ENCODE results near the gene TIPRL.
A peak's percentile ranks its signal among the peaks of the same experiment; 100 is the strongest.
"Not testable (repeated sequence)": the region's sequence is repeated elsewhere in the genome, so short reads cannot be mapped to it uniquely, and the experiment has no call there.

The TIPRL gene

GRCh38 chr1:168159251-168159650 is 19.5 kb upstream of the TIPRL start:
- DNase-seq (ENCODE audit: low spot score): no peak

- no peak for DNase-seq (ENCODE audit: low spot score)
Measured at GRCh38 chr1:168159979-168160378, 18.8 kb upstream of the TIPRL start.

GRCh38 chr1:168161459-168161858 is 17.3 kb upstream of the TIPRL start:
- DNase-seq (ENCODE audit: low spot score): no peak

GRCh38 chr1:168163670-168164069 is 15.1 kb upstream of the TIPRL start:
- DNase-seq (ENCODE audit: low spot score): peak; percentile 49

- DNase-seq (ENCODE audit: low spot score): no peak
Measured at GRCh38 chr1:168164771-168165170, 14.0 kb upstream of the TIPRL start.

- DNase-seq (ENCODE audit: low spot score): no peak
Measured at GRCh38 chr1:168167806-168168205, 11.0 kb upstream of the TIPRL start.

- peak; percentile 39 for DNase-seq (ENCODE audit: low spot score)
Measured at GRCh38 chr1:168170564-168171508, 7.9 kb upstream of the TIPRL start.

- no peak for DNase-seq (ENCODE audit: low spot score)
Measured at GRCh38 chr1:168172250-168172915, 6.4 kb upstream of the TIPRL start.

- DNase-seq (ENCODE audit: low spot score): no peak
Measured at GRCh38 chr1:168178227-168178637, 530 bp upstream of the TIPRL start.

GRCh38 chr1:168179438-168180147 is 831 bp downstream of the TIPRL start:
- peak; percentile 71 for DNase-seq (ENCODE audit: low spot score)

- peak; percentile 62 for DNase-seq (ENCODE audit: low spot score)
Measured at GRCh38 chr1:168180148-168180524, 1.4 kb downstream of the TIPRL start.

GRCh38 chr1:168181063-168181720 is 2.4 kb downstream of the TIPRL start:
- not testable (repeated sequence) for DNase-seq (ENCODE audit: low spot score)

- DNase-seq (ENCODE audit: low spot score): no peak
Measured at GRCh38 chr1:168187177-168187576, 8.4 kb downstream of the TIPRL start.

- DNase-seq (ENCODE audit: low spot score): no peak
Measured at GRCh38 chr1:168190403-168190802, 11.6 kb downstream of the TIPRL start.

- DNase-seq (ENCODE audit: low spot score): no peak
Measured at GRCh38 chr1:168195199-168196135, 16.7 kb downstream of the TIPRL start.

- DNase-seq (ENCODE audit: low spot score): no peak
Measured at GRCh38 chr1:168199056-168199455, 20.3 kb downstream of the TIPRL start.

- no peak for DNase-seq (ENCODE audit: low spot score)
Measured at GRCh38 chr1:168202941-168203654, 24.3 kb downstream of the TIPRL start.

- DNase-seq (ENCODE audit: low spot score): no peak
Measured at GRCh38 chr1:168206111-168206510, 27.3 kb downstream of the TIPRL start.

- DNase-seq (ENCODE audit: low spot score): not testable (repeated sequence)
Measured at GRCh38 chr1:168207673-168208072, 28.9 kb downstream of the TIPRL start.

- DNase-seq (ENCODE audit: low spot score): no peak
Measured at GRCh38 chr1:168210312-168210711, 31.6 kb downstream of the TIPRL start.
